ENCODE results near the gene TIMM22.
"Not testable (repeated sequence)": the region's sequence is repeated elsewhere in the genome, so short reads cannot be mapped to it uniquely, and the experiment has no call there.

Gene TIMM22

DNA sequence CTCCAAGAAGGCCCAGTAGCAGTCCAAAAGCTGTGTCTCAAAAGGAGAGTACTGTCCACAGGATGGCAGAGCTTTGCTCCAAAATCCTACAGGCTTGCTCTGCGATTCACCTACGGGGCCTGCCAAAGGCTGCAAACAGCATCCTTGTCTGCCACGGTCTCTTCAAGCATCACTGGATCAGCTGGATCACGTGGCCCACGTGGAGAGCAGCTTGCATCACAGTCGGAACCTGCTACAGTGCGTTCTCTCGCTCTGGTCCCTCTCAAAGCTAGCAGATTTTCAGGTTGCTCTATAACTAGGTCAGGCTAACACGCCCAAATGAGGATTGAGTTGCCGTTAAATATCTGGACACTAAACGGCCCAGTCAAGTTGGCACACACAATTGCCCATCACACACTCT is 8.4 kb upstream of the TIMM22 start:
- no peak for TF ChIP-seq CTCF (IDR thresholded peaks at IDR 0.05; ENCODE audit: insufficient read depth, missing control alignments)
- DNase-seq (ENCODE audit: insufficient read length, low spot score): no peak
- no peak for FAIRE-seq

DNA sequence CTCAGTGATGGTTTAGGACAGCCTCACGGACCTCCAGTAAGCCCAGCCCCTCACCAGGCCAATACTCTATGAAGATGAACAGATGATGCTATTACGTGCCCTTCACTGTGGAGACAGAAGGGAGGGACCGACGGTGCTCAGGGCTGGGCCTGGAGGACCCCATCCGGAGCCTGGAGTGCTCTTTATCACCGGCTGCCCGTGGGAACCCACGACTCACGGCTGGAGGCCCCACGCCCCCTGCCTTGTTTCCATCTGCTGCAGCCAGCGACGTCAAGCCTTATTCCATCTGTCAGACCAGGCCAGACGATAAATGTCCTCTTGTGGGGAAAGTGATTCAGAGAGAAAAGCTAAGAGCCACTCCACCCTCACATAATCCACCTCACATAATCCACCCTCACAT is 4.0 kb upstream of the TIMM22 start:
- no peak for DNase-seq (ENCODE audit: insufficient read length, low spot score)
- no peak for TF ChIP-seq CTCF (IDR thresholded peaks at IDR 0.05; ENCODE audit: insufficient read depth, missing control alignments)
- no peak for FAIRE-seq

DNA sequence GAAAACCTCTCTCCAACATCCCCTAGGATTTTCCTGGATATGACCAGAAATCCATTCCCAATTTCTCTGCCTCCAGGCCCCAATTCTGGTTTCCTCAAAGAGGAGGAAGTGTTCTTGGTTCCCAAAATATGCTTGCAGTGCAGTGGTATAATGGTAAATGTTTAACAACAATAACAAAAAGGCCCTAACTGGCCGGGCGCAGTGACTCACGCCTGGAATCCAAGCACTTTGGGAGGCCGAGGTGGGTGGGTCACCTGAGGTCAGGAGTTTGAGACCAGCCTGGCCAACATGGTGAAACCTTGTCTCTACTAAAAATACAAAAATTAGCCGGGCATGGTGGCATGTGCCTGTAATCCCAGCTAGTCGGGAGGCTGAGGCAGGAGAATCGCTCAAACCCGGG is 1.6 kb upstream of the TIMM22 start:
- DNase-seq (ENCODE audit: insufficient read length, low spot score); FAIRE-seq: not testable (repeated sequence)

DNA sequence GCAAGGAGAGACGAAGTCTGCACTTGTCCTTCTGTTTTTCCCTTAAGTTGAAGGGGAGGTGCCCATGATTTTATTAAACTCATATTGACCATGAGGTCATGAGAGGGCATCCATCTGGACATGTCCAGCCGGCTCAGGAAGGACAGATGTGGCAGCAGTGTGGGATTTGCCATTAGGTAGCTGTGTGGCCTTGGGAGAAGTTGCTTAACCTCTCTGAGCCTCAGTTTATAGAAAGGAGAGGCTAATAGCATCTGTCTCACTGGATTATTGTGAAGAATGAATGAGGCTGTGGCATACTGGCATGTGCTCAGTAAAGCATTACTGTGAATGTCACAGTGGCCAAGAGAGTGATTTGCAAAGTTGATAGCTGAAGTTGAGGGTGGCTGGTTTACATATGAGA is 1.2 kb downstream of the TIMM22 start:
- no peak for TF ChIP-seq CTCF (IDR thresholded peaks at IDR 0.05; ENCODE audit: insufficient read depth, missing control alignments)
- DNase-seq (ENCODE audit: insufficient read length, low spot score) (no peak), FAIRE-seq (no peak)

DNA sequence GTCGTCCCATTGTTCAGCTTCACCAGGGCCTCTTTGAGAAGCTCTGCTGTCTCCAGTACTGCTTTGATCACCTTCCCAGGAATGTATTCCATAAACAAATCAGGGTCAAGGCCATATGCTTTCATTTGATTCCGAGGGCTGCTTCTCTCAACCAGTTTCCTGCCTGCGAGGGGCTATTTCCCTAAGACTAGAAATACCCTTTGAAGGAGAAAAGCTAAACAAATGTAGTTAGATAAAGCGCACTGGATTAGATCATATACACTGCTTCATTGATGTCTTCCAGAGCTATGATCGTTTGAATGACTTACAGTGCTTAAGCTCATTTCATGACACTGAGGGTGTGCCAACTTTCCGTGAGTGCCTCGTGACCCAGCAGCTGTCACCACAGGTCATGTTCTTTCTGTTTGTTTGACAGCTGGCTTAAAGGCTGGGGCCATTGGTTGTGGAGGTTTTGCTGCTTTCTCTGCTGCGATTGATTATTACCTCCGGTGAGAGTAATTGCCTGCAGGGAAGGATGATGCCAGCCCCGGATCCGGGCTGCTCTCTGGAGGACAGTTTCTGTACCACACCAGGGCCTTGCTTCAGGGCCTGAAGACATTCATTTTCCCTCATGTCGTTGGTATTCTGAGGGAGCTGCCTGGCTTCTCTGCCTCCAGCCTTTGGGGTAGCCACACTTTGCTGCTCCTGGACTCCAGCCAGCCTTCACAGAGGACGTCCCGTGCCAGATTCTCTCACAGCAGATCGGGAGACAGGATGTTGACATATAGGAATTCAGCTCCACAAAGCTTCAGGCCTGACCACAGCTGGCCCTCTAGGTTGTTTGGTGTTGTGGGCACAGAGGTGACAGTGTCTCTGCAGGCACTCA is 3.9 kb downstream of the TIMM22 start:
- TF ChIP-seq CTCF (IDR thresholded peaks at IDR 0.05; ENCODE audit: insufficient read depth, missing control alignments): no peak
- no peak for FAIRE-seq
- DNase-seq (ENCODE audit: insufficient read length, low spot score): no peak

- FAIRE-seq: no peak
- no peak for TF ChIP-seq CTCF (IDR thresholded peaks at IDR 0.05; ENCODE audit: insufficient read depth, missing control alignments)
- DNase-seq (ENCODE audit: insufficient read length, low spot score): no peak
Measured at GRCh38 chr17:1001640-1002411, 4.9 kb downstream of the TIMM22 start.

GRCh38 chr17:1002412-1002753 is 5.5 kb downstream of the TIMM22 start:
- DNase-seq (ENCODE audit: insufficient read length, low spot score) (no peak), FAIRE-seq (no peak)
- TF ChIP-seq CTCF (IDR thresholded peaks at IDR 0.05; ENCODE audit: insufficient read depth, missing control alignments): no peak
